Tongue (tissue), 2 donors: ENCODE data around the gene MMP17. TPM values are rescaled to one million over a fixed set of nuclear protein-coding genes. Genes with fewer than 3 reads are reported as not detected.

ENCODE experiments used
- DNase-seq: peaks from one replicate; pipeline ENCODE4 v3.0.0-alpha.2; 2015
- total RNA-seq: library from RNA; depleted of rRNA; stranded (reverse); fragments of >200 nt; gene quantifications from one replicate; pipeline ENCODE4 v1.2.3, GENCODE V29; 2014

Gene MMP17
- total RNA-seq, 1 donor from 2014 or later, result 6.8 TPM

- DNase-seq, result no peak
Observed at GRCh38 chr12:131830914-131831571, 2.9 kb downstream of the MMP17 start.

DNA sequence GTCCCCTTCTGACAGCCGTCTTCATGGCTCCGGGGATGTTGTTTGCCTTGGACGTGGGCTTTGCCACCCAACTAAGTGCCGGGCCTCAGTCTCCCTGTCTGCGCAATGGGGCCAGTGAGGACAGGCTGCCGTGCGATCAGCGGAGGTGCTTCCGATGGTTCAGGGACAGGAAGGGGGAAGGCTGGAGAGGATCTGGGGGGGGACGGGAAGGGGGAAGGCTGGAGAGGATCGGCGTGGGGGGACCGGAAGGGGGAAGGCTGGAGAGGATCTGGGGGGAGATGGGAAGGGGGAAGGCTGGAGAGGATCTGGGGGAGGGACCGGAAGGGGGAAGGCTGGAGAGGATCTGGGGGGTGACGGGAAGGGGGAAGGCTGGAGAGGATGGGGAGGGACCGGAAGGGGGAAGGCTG lies 3.4 kb downstream of the MMP17 start:
- peak; percentile 77 for DNase-seq

DNA sequence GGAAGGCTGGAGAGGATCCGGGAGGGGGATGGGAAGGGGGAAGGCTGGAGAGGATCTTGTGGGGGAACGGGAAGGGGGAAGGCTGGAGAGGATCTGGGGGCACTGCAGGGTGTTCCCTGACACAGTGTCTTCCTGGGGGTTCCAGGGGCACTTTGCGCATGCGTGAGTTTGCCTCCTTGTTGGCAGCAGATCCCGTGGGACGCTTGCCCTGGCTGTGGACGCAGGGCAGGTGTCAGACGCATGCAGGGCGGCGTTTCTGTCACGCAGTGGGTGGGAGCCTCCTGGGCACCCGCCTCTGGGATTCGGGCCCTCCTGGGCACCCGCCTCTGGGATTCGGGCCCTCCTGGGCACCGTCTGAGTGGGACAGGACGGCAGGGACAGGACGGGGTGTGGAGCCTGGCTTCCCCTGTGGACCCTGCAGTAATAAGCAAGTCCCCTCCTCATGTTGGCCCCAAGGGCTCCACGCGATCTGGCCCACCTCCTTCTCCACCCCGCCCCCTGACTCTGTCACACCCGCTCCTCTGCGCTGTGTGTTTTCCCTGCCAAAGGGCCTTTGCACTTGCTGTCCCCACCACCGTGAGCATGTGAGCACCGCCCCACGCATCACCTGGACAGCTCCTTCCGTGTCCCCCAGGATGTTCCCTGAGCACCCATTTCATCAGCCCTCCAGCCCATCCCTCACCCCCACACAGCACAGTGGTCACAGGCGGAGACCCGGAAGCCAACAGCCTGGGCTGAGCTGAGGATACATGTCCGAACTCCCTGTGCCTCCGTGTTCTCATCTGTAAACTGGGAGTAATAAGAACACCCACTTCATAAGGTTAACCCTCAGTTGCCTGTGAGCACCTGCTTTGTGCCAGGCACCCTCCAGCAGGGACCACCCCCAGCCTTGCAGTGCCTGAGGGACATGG lies 4.4 kb downstream of the MMP17 start:
- peak; percentile 38 for DNase-seq

GRCh38 chr12:131833288-131833895 lies 5.2 kb downstream of the MMP17 start:
- DNase-seq, result no peak

GRCh38 chr12:131833896-131834641 lies 5.9 kb downstream of the MMP17 start:
- DNase-seq, result peak; percentile 18

DNA sequence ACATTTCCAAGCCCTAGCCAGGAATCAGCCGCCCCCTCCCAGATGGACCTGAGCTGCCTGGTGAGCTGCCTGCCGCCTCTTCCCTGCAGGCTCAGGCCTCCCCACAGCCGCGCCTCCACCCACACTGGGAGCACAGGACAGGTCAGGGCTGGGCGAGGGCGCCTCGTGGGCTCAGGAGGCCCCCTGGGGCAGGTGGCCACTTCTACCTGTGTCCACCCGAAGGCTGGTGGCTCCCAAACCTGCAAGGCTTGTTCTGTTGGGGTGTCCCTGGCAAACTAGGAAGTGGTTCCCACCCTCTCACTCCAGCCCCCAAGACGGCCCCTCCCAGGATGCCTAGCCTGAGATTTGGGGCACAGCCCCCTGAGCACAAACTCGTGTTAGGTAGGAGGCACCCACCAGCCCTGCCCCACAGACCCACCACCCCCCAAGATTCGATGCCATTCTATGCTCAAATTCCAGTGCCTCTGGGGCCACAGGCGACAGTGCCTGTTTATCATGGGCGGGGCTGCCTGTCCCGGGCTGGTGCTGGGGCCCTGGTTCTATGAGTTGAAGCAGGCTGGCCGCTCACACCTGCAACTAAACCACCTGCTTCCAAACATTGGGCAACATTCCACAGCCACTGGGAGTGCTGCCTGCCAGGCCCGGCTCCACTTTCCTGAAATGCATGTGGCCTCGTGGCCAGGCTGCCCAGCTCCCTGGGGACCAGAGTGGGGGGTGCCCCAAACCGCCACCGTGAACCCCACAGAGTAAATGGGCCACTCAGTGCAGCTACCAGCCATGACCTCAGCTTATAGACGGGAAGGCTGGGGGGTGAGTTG lies 6.8 kb downstream of the MMP17 start:
- no peak for DNase-seq

- no peak for DNase-seq
Observed at GRCh38 chr12:131835616-131836171, 7.5 kb downstream of the MMP17 start.

- peak; percentile 32 for DNase-seq
Observed at GRCh38 chr12:131836193-131836592, 8.0 kb downstream of the MMP17 start.

- no peak for DNase-seq
Observed at GRCh38 chr12:131836714-131837397, 8.7 kb downstream of the MMP17 start.

GRCh38 chr12:131840643-131841416 lies 12.6 kb downstream of the MMP17 start:
- no peak for DNase-seq

DNA sequence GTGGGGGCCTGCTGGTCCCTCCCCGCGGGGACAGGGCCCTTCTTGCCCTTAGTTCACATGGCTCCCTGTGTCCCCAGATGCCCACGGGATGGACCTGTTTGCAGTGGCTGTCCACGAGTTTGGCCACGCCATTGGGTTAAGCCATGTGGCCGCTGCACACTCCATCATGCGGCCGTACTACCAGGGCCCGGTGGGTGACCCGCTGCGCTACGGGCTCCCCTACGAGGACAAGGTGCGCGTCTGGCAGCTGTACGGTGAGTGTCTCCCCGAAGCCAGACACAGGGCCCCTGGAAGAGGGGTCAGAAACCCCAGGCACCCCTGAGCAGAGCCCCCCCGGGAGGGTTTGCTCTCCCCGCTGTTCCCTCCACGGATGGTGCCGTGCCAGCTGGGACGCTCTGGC lies 13.4 kb downstream of the MMP17 start:
- no peak for DNase-seq

DNA sequence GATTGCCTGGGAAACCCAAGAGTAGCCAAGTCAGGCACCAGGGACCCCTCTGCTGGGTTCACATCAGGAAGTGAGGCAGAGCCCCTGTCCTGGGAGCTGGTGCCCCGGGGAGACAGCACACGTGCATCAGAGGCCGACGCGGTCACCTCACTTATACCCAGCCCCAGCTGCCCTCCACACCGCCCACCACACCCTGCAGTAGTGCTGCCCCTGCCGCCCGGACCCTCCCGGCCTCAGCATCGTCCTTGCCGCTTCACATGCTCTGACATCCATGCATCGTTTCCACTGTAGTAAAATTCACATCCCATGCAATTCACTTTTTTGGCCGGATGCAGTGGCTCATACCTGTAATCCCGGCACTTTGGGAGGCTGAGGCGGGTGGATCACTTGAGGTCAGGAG lies 14.0 kb downstream of the MMP17 start:
- DNase-seq, result no peak

DNA sequence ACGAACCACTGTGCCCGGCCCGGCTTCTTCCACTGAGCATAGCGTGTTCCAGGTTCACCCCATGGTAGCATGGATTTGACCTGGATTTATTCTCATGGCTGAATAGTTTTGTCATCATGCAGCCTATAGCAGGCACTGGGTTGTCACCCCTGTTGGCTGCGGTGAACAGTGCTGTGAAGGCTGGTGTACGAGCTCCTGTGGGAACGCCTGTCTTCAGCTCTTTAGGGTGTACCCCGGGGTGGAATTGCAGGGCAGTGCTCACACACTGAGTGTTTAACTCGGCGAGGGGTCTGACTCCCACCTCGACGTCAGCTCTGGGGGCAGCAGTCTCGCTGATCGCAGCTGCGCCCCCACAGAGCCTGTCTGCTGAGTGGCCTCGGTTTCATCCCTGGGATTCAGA lies 15.3 kb downstream of the MMP17 start:
- no peak for DNase-seq

- DNase-seq, result no peak
Observed at GRCh38 chr12:131844140-131844539, 15.9 kb downstream of the MMP17 start.

DNA sequence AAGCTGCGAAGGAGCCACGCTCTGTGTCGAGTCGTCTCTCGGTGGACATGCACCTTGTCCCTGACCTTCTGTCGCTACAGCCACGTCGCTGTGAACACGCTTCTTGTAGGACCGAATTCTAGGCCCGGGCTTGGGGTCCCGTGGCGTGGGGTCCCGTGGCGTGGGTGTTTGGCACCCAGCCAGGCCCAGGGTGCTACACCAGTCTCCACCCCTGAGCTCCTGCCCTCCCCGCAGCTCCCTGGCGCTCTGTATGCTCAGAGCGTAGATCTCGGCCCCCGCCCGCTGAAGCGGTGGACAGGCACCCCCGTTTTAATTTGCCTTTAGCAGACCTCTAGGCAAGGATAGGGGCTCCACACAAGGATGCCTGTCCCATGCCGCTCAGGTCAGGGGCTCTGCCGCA lies 16.5 kb downstream of the MMP17 start:
- DNase-seq, result no peak

DNA sequence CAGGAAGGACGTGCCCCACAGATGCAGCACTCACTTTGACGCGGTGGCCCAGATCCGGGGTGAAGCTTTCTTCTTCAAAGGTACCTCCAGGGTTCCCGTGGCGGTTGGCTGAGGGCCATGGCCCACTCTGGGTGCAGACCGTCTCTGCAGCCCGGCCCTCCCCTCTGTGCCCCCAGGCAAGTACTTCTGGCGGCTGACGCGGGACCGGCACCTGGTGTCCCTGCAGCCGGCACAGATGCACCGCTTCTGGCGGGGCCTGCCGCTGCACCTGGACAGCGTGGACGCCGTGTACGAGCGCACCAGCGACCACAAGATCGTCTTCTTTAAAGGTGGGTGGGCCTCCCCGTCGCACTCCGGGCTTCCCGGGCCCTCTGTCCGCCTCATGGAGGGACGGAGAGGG lies 16.9 kb downstream of the MMP17 start:
- DNase-seq, result no peak

- no peak for DNase-seq
Observed at GRCh38 chr12:131847456-131847855, 19.3 kb downstream of the MMP17 start.

DNA sequence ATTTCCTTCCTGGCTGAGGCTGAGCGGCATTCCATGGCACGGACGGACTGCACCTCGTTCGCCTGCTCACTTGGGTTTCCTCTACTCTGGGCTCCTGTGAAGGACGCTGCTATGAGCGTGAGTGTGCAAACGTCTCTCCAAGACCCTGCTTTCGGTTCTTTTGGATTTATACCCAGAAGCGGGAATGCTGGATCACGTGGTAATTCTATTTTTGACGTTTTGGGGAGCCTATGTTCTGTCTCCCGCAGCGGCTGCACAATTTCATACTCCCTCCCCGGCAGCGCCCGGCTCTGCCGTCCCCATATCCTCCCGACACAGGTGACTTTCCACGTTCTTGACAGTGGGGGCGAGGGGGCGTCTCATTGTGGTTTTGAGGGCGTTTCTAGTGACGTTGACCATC lies 20.6 kb downstream of the MMP17 start:
- no peak for DNase-seq

DNA sequence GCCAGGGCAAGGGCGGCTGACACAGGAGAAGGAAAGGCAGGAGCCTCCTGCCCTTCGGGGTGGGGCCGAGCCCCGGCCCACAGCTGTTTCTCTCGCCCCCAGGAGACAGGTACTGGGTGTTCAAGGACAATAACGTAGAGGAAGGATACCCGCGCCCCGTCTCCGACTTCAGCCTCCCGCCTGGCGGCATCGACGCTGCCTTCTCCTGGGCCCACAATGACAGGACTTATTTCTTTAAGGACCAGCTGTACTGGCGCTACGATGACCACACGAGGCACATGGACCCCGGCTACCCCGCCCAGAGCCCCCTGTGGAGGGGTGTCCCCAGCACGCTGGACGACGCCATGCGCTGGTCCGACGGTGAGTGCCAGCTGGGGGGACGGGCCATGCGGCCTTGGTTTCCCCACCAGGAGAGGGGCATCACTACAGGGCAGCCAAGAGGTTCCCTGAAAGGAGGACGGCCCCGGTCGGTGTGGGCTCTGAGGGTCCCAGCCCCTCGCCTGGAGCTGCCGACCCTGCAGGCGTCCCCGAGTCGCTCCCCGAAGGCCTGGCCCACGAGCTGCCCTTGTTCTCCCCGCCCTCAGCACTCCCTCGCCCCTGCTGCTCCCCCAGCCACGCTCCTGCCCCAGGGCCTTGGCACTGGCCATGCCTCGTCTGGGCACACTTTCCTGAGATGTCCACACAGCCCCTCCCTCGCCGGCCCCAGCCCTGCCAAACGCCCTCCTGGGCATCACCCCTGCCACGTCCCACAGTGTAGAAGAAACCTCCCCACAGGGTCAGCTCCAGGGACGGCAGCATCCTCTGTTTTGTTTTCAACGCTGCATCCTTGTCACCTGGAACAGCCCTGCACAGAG lies 21.7 kb downstream of the MMP17 start:
- DNase-seq, result no peak
